GM18507 (cell line): Measurements from ENCODE around the gene TFB1M.
A peak's percentile ranks its signal among the peaks of the same experiment; 100 is the strongest.
"Not testable (repeated sequence)": the region's sequence is repeated elsewhere in the genome, so short reads cannot be mapped to it uniquely, and the experiment has no call there.

Experiments
- DNase-seq: peaks from one replicate; pipeline ENCODE4 v3.0.0; 2011; ENCODE audit warnings: low read depth; ENCODE audit not compliant: insufficient read length; ENCODE audit errors: extremely low spot score
- FAIRE-seq: peaks from 2 replicates; lab custom pipeline; 2011; peaks lifted over from hg19 to GRCh38; lab: Jason Lieb, UNC

Gene TFB1M

GRCh38 chr6:155269765-155270164 is 44.5 kb downstream of the TFB1M start:
- no peak for DNase-seq
- FAIRE-seq = no peak

- FAIRE-seq = peak; percentile 64
- DNase-seq = not testable (repeated sequence)
Observed at GRCh38 chr6:155268088-155268867, 46.0 kb downstream of the TFB1M start.

GRCh38 chr6:155267411-155267810 is 46.9 kb downstream of the TFB1M start:
- FAIRE-seq = no peak
- DNase-seq = no peak

- DNase-seq (no peak), FAIRE-seq (no peak)
Observed at GRCh38 chr6:155265843-155266535, 48.3 kb downstream of the TFB1M start.

GRCh38 chr6:155264693-155265320 is 49.5 kb downstream of the TFB1M start:
- DNase-seq (no peak), FAIRE-seq (no peak)

GRCh38 chr6:155263373-155264063 is 50.8 kb downstream of the TFB1M start, which contains the start of gene CLDN20:
Gene CLDN20 (plus strand): TSS chr6:155264013. CDS start chr6:155275720, 11,707 bp downstream.
- FAIRE-seq = no peak
- DNase-seq = no peak

GRCh38 chr6:155262655-155263054 is 51.6 kb downstream of the TFB1M start:
- DNase-seq (no peak), FAIRE-seq (no peak)

- FAIRE-seq (no peak), DNase-seq (no peak)
Observed at GRCh38 chr6:155261111-155261900, 53.0 kb downstream of the TFB1M start.

GRCh38 chr6:155260686-155261085 is 53.6 kb downstream of the TFB1M start:
- FAIRE-seq = peak; percentile 44
- DNase-seq = no peak

GRCh38 chr6:155259897-155260296 is 54.4 kb downstream of the TFB1M start:
- FAIRE-seq = no peak
- DNase-seq = no peak

GRCh38 chr6:155259204-155259603 is 55.1 kb downstream of the TFB1M start:
- DNase-seq (no peak), FAIRE-seq (no peak)

GRCh38 chr6:155257796-155258195 is 56.5 kb downstream of the TFB1M start:
- FAIRE-seq (no peak), DNase-seq (no peak)

GRCh38 chr6:155256122-155256795 is 58.0 kb downstream of the TFB1M start:
- FAIRE-seq = no peak
- no peak for DNase-seq

GRCh38 chr6:155254139-155254538 is 60.1 kb downstream of the TFB1M start:
- FAIRE-seq (no peak), DNase-seq (no peak)

GRCh38 chr6:155253337-155253736 is 60.9 kb downstream of the TFB1M start:
- FAIRE-seq (no peak), DNase-seq (no peak)

GRCh38 chr6:155252581-155252980 is 61.7 kb downstream of the TFB1M start:
- FAIRE-seq = no peak
- no peak for DNase-seq

GRCh38 chr6:155250701-155251381 is 63.4 kb downstream of the TFB1M start:
- DNase-seq = no peak
- FAIRE-seq = no peak
